Muscle of back (tissue), 11 donors: ENCODE data around the gene TMSB4X. TPM values are rescaled to one million over a fixed set of nuclear protein-coding genes. Genes with fewer than 3 reads are reported as not detected.
"Not testable (repeated sequence)": the region's sequence is repeated elsewhere in the genome, so short reads cannot be mapped to it uniquely, and the experiment has no call there.

Experiments
- DNase-seq, 3 donors: peaks; one replicate each; pipeline versions ENCODE4 v3.0.0 to v3.0.0-alpha.2; 2013
- polyA plus RNA-seq, 10 donors: library from polyadenylated mRNA; unstranded; fragments of 120-200 nt; gene quantifications; one replicate each; pipeline ENCODE4 v1.2.1, GENCODE V29; 2013; ENCODE audit not compliant: insufficient read length in 10 of 10

The TMSB4X gene
- polyA plus RNA-seq, 10 donors = 887 to 1,649 (median 1,316) TPM

- no peak for DNase-seq
Observed at GRCh38 chrX:12972878-12973560, 1.9 kb upstream of the TMSB4X start.

GRCh38 chrX:12973561-12974304 lies 1.2 kb upstream of the TMSB4X start:
- DNase-seq = peak in 1 of 3 donors; percentile 54

GRCh38 chrX:12974305-12974795 lies 560 bp upstream of the TMSB4X start:
- DNase-seq = peak in 1 of 3 donors; percentile 78

GRCh38 chrX:12975670-12975965 lies 708 bp downstream of the TMSB4X start:
- no peak for DNase-seq

GRCh38 chrX:12975991-12976558 lies 1.2 kb downstream of the TMSB4X start:
- peak in 1 of 3 donors; percentile 81 for DNase-seq

GRCh38 chrX:12976819-12977732 lies 2.2 kb downstream of the TMSB4X start:
- DNase-seq = not testable (repeated sequence)

- no peak for DNase-seq
Observed at GRCh38 chrX:12977761-12978204, 2.9 kb downstream of the TMSB4X start.

GRCh38 chrX:12978205-12979025 lies 3.5 kb downstream of the TMSB4X start:
- peak in 2 of 3 donors; percentile 69 to 75 for DNase-seq

- DNase-seq = peak in 1 of 3 donors; percentile 45
Observed at GRCh38 chrX:12979026-12979607, 4.2 kb downstream of the TMSB4X start.

- no peak for DNase-seq
Observed at GRCh38 chrX:12979616-12980015, 4.7 kb downstream of the TMSB4X start.

- DNase-seq = not testable (repeated sequence)
Observed at GRCh38 chrX:12980039-12980438, 5.1 kb downstream of the TMSB4X start.

- no peak for DNase-seq
Observed at GRCh38 chrX:12981880-12982279, 7.0 kb downstream of the TMSB4X start.

GRCh38 chrX:12984603-12985319 lies 9.9 kb downstream of the TMSB4X start:
- peak in 1 of 3 donors; percentile 66 for DNase-seq

- no peak for DNase-seq
Observed at GRCh38 chrX:12985331-12985730, 10.4 kb downstream of the TMSB4X start.

GRCh38 chrX:12986164-12986779 lies 11.4 kb downstream of the TMSB4X start:
- no peak for DNase-seq

GRCh38 chrX:12986886-12987285 lies 12.0 kb downstream of the TMSB4X start:
- DNase-seq = no peak

GRCh38 chrX:12987340-12987739 lies 12.4 kb downstream of the TMSB4X start:
- no peak for DNase-seq

- no peak for DNase-seq
Observed at GRCh38 chrX:12987900-12988594, 13.1 kb downstream of the TMSB4X start.

- peak in 1 of 3 donors; percentile 55 for DNase-seq
Observed at GRCh38 chrX:12988797-12989196, 13.9 kb downstream of the TMSB4X start.
